PFSK-1 (cell line): ENCODE data around the gene KDM3B.

Experiments used
- FOXP2 ChIP-seq: optimal IDR thresholded peaks from 2 replicates; pipeline ENCODE3; 2011; ENCODE audit warnings: borderline replicate concordance, control low read depth, inconsistent platforms; ENCODE audit not compliant: insufficient read depth; ENCODE audit errors: extremely low read length, extremely low read depth
- POLR2AphosphoS5 ChIP-seq: IDR thresholded peaks from 2 replicates; pipeline ENCODE4 v1.6.1; 2012; ENCODE audit warnings: low read depth, mild to moderate bottlenecking, control low read depth, low read length, moderate library complexity
- SIN3A ChIP-seq: IDR thresholded peaks from 2 replicates; pipeline ENCODE4 v1.6.1; 2012; ENCODE audit warnings: mild to moderate bottlenecking, low read length, moderate library complexity, borderline replicate concordance; ENCODE audit not compliant: insufficient read depth
- TAF1 ChIP-seq: IDR thresholded peaks from 2 replicates; pipeline ENCODE4 v1.6.1; 2012; ENCODE audit warnings: low read length, control low read depth, borderline replicate concordance; ENCODE audit not compliant: insufficient read depth
- TF ChIP-seq, protein P1 (sequence below), 2 experiments: IDR thresholded peaks; 2 replicates each; pipeline versions ENCODE4 v1.6.1 to v1.8.0; 2011 to 2012; ENCODE audit warnings: low read depth in 2 of 2, low read length in 2 of 2, control low read depth in 1 of 2, inconsistent platforms in 1 of 2, mild to moderate bottlenecking in 1 of 2, moderate library complexity in 1 of 2; ENCODE audit not compliant: insufficient read depth in 1 of 2

The KDM3B gene

DNA sequence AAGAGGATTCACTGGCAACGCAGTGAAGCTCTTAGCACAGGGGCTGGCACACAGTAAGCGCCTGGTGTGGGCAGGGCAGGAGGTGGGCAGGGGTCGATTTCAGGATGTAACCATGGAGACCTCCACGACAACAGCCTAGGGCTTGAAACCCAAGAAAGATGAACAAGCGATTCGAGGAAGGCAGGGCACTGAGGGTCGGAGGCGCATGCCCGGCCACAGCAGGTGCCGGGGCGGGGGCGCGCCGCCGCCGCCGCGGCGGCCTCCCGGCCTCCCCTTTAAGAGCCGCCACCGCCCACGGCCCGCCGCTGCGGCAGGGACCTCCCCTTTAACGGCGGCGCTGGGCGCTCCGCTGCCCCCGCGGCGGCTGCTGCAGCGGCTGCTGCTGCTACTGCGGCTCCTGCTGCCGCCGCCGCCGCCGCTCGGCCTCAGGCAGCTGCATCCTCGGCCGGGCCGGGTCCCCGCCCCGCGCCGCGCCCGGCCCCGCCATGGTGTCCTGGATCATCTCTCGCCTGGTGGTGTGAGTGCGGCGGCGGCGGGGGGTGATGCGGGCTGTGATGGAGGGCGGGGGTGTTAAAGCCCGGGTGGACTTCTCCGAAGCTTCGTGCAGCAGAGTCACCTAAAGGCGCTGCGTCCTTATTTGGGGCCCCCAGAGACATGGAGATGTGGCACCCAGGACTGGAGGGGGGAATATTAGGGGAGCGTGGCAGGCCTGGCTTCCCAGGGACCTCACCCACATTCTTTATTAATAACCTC lies 86.4 kb downstream of the KDM3B start, which contains the start of gene REEP2:
Gene REEP2 (plus strand): TSS at position 334 of the 753 bp plus-strand sequence. CDS start 152 bp downstream, at position 486.
- no peak for TF ChIP-seq FOXP2
- TF ChIP-seq POLR2AphosphoS5: no peak
- no peak for TF ChIP-seq TAF1
- no peak for TF ChIP-seq SIN3A
- TF ChIP-seq, protein P1, sequence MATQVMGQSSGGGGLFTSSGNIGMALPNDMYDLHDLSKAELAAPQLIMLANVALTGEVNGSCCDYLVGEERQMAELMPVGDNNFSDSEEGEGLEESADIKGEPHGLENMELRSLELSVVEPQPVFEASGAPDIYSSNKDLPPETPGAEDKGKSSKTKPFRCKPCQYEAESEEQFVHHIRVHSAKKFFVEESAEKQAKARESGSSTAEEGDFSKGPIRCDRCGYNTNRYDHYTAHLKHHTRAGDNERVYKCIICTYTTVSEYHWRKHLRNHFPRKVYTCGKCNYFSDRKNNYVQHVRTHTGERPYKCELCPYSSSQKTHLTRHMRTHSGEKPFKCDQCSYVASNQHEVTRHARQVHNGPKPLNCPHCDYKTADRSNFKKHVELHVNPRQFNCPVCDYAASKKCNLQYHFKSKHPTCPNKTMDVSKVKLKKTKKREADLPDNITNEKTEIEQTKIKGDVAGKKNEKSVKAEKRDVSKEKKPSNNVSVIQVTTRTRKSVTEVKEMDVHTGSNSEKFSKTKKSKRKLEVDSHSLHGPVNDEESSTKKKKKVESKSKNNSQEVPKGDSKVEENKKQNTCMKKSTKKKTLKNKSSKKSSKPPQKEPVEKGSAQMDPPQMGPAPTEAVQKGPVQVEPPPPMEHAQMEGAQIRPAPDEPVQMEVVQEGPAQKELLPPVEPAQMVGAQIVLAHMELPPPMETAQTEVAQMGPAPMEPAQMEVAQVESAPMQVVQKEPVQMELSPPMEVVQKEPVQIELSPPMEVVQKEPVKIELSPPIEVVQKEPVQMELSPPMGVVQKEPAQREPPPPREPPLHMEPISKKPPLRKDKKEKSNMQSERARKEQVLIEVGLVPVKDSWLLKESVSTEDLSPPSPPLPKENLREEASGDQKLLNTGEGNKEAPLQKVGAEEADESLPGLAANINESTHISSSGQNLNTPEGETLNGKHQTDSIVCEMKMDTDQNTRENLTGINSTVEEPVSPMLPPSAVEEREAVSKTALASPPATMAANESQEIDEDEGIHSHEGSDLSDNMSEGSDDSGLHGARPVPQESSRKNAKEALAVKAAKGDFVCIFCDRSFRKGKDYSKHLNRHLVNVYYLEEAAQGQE (IDR thresholded peaks at IDR 0.05; ENCODE audit: insufficient read depth in 1 of 2, low read depth in 2 of 2, low read length in 2 of 2): no peak

- TF ChIP-seq FOXP2 (no peak), TAF1 (no peak), SIN3A (no peak), POLR2AphosphoS5 (no peak)
- TF ChIP-seq, protein P1 (IDR thresholded peaks at IDR 0.05; ENCODE audit: insufficient read depth in 1 of 2, low read depth in 2 of 2, low read length in 2 of 2): no peak
Observed at GRCh38 chr5:138439477-138440158, 87.1 kb downstream of the KDM3B start.

DNA sequence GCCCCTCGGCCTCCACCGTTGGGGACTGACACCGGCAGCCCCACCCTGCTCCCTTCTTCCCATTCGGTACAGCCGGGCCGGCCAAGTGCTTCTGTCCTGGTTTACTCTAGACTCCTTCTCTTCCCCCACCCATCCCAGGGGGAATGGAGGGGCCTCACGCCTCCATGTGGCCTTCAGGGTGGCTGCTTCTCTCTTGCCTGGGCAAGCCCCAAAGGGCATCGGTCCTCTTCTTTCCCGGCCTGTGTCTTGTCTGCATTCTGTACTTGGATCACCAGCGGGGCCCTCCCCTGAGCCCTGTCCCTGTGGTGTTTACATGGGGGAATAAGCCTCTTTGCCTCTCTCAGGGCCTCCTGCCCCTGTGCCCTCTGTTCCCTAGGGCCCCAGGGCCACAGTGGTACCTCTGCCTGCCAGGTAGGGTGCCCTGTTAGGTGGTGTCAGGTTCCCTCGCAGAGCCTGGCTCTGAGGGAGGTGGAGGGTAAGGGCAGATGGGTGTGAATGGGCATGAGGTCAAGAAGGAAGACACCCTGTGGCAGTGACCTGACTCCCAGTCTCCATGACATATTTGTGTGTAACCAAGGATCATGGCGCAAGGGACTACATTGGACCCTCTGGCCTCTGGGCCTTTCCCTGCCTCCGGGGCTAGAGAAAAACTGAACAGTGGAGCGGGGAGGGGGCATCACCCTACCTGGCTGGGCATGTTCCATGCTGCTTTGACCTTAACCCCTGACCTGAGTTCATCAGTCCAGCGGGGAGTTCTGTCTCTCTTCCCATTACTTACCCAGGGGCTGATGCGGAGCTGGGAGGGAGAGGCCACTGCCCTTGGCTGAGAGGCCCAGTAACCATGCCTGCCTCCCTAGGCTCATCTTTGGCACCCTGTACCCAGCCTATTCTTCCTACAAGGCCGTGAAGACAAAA lies 87.9 kb downstream of the KDM3B start:
- no peak for TF ChIP-seq FOXP2
- no peak for TF ChIP-seq TAF1
- TF ChIP-seq POLR2AphosphoS5: no peak
- TF ChIP-seq, protein P1 (IDR thresholded peaks at IDR 0.05; ENCODE audit: insufficient read depth in 1 of 2, low read depth in 2 of 2, low read length in 2 of 2): no peak
- no peak for TF ChIP-seq SIN3A

DNA sequence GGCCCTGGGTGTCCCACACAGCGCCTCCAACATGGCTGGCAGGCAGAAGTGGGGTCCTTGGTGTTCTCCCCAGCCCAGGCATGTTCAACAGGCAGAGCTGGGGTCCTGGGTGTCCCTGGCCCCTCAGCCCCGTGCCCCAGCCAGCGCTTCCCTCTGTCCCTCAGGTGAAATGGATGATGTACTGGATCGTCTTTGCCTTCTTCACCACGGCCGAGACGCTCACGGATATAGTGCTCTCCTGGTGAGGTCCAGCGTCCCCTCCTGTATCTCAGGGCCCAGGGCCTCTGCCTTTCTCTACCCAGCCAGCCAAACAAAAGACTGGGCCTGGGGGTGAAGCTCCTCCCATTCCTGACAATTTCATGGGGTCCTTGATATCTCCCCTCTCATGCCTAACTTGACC lies 88.7 kb downstream of the KDM3B start:
- TF ChIP-seq, protein P1 (IDR thresholded peaks at IDR 0.05; ENCODE audit: insufficient read depth in 1 of 2, low read depth in 2 of 2, low read length in 2 of 2): no peak
